ENCODE data around the gene EFCC1. TPM values are rescaled to one million over a fixed set of nuclear protein-coding genes. Genes with fewer than 3 reads are reported as not detected.

EFCC1 gene
- total and polyA plus RNA-seq, 2 of the 13 experiments (the other 11 are each of a cell fraction or from before 2014, with no cell fraction given), result not detected

GRCh38 chr3:129027544-129027880, 26.4 kb downstream of the EFCC1 start:
- Histone ChIP-seq H3K4me2 (ENCODE audit: low read depth, low read length) (peak overlapping the region; percentile 56), H3K9me3 (ENCODE audit: low read length) (no peaks in the 10 kb centered on the region), H3K79me2 (ENCODE audit: insufficient read depth, low read length) (no peaks in the 10 kb centered on the region), H2AFZ (ENCODE audit: low read length) (no peak overlapping the region), H4K20me1 (ENCODE audit: insufficient read depth, low read length) (no peaks in the 10 kb centered on the region), H3K9ac (ENCODE audit: insufficient read depth, low read depth, low read length) (no peak overlapping the region), H3K27me3 (ENCODE audit: control insufficient read depth in 1 of 2, insufficient read depth in 2 of 2, low read length in 2 of 2) (peaks cover 0 to 20% of the 10 kb centered on the region in 2 experiments; a peak in 3 of 5 replicates), H3K27ac (ENCODE audit: extremely low read length, insufficient read depth, low read length) (no peak overlapping the region), H3K36me3 (replicated peaks in 1 of 2; ENCODE audit: control insufficient read depth in 1 of 2, insufficient read depth in 2 of 2, low read length in 2 of 2) (no peaks in the 10 kb centered on the region), H3K4me3 (replicated peaks in 1 of 3; ENCODE audit: insufficient read depth in 1 of 3, low read depth in 2 of 3, low read length in 3 of 3) (peak overlapping the region in 2 of 3 experiments; percentile 15 to 57; a peak in 2 of 6 replicates), H3K4me1 (ENCODE audit: insufficient read depth, low read length) (peaks cover 14% of the 10 kb centered on the region)
- no peak for FAIRE-seq
- no TSS peak for BruUV-seq (replicated peaks)
- CTCF ChIA-PET (ENCODE audit: low intra/inter-chr PET ratio, low total read pairs), result no interaction called here
- 83% methylated on average over 13 of the region's 15 CpGs for WGBS (ENCODE audit: low lambda C conversion rate)
- in situ Hi-C loops (cut with HindIII; ENCODE audit: extremely low pct_ligation_motif_present, low pct_unique_long_range_greater_than_20kb), result no loop called here
- ATAC-seq, result no peak
- DNase-seq (ENCODE audit: low spot score), result no peak
- intact Hi-C loops (cut with micrococcal nuclease; ENCODE audit: unreplicated experiment), result no loop called here
- POLR2A ChIA-PET, result interaction anchor here (1.0 kb wide), 1 partner anchor 26 kb away, joined by 4 read pairs; no protein-coding TSS in a partner anchor
- TF ChIP-seq ZHX2 (IDR thresholded peaks at IDR 0.05; ENCODE audit: low read depth) (no peak), ZHX2 (CRISPR knock-in tag; IDR thresholded peaks at IDR 0.05; ENCODE audit: borderline replicate concordance) (no peak), HES4 (CRISPR knock-in tag; IDR thresholded peaks at IDR 0.05; ENCODE audit: borderline replicate concordance) (no peak), DRAP1 (CRISPR knock-in tag; IDR thresholded peaks at IDR 0.05) (no peak), PAX8 (CRISPR knock-in tag; IDR thresholded peaks at IDR 0.05; ENCODE audit: borderline replicate concordance) (no peak), CCAR2 (optimal IDR thresholded peaks at IDR 0.05; ENCODE audit: low read depth, low read length) (no peak), RARA (CRISPR knock-in tag; IDR thresholded peaks at IDR 0.05) (no peak), NFAT5 (CRISPR knock-in tag; IDR thresholded peaks at IDR 0.05) (no peak), ZNF614 (CRISPR knock-in tag; IDR thresholded peaks at IDR 0.05; ENCODE audit: borderline replicate concordance) (no peak), CSRNP1 (CRISPR knock-in tag; IDR thresholded peaks at IDR 0.05) (no peak)

Data from HepG2 (cell line).